Osteoblast (primary cell): ENCODE data around the gene GATD1. TPM values are rescaled to one million over a fixed set of nuclear protein-coding genes. Genes with fewer than 3 reads are reported as not detected.
A peak's percentile ranks its signal among the peaks of the same experiment; 100 is the strongest.

ENCODE experiments used
- DNase-seq: peaks from one replicate; pipeline ENCODE4 v3.0.0; 2011; ENCODE audit warnings: low spot score, mixed read lengths; ENCODE audit not compliant: insufficient read length; ENCODE audit errors: missing footprints
- H2AFZ ChIP-seq: 2 replicates; pipeline ENCODE4 v1.6.0; 2011; ENCODE audit warnings: mild to moderate bottlenecking, low read length
- H3K27ac ChIP-seq: 2 replicates; pipeline ENCODE4 v1.5.1; 2011; ENCODE audit warnings: mild to moderate bottlenecking, low read depth, low read length, moderate library complexity
- H3K27me3 ChIP-seq: 2 replicates; pipeline ENCODE4 v1.6.0; 2012; ENCODE audit warnings: mild to moderate bottlenecking, control low read depth, inconsistent platforms, low read length, moderate library complexity; ENCODE audit not compliant: insufficient read depth
- H3K36me3 ChIP-seq: 2 replicates; pipeline ENCODE4 v1.5.1; 2011; ENCODE audit warnings: mild to moderate bottlenecking, low read length, control low read depth, moderate library complexity; ENCODE audit not compliant: insufficient read depth
- H3K4me1 ChIP-seq: 2 replicates; pipeline ENCODE4 v1.5.1; 2011; ENCODE audit warnings: mild to moderate bottlenecking, low read length, control low read depth, moderate library complexity; ENCODE audit not compliant: insufficient read depth
- H3K4me2 ChIP-seq: 2 replicates; pipeline ENCODE4 v1.6.0; 2011; ENCODE audit warnings: mild to moderate bottlenecking, low read length; ENCODE audit not compliant: insufficient read depth
- H3K4me3 ChIP-seq: fragments of 200-600 bp; sonication (generic); 3 replicates; pipeline ENCODE4 v1.5.1; 2012; ENCODE audit warnings: mild to moderate bottlenecking, low read length, inconsistent platforms; ENCODE audit not compliant: insufficient read depth
- H3K79me2 ChIP-seq: 2 replicates; pipeline ENCODE4 v1.6.0; 2012; ENCODE audit warnings: mild to moderate bottlenecking, low read length, control low read depth, inconsistent platforms; ENCODE audit not compliant: insufficient read depth
- H3K9me3 ChIP-seq: 2 replicates; pipeline ENCODE4 v1.5.1; 2011; ENCODE audit warnings: low read depth, low read length, control low read depth
- H4K20me1 ChIP-seq: 2 replicates; pipeline ENCODE4 v1.6.0; 2012; ENCODE audit warnings: mild to moderate bottlenecking, low read length, control low read depth; ENCODE audit not compliant: insufficient read depth
- CTCF ChIP-seq: IDR thresholded peaks from 2 replicates; pipeline ENCODE4 v1.5.1; 2011; ENCODE audit warnings: mild to moderate bottlenecking, low read depth, low read length, moderate library complexity; ENCODE audit errors: extremely low read depth
- total RNA-seq: library from RNA; depleted of rRNA; stranded (reverse); fragments of >200 nt; gene quantifications from 2 replicates; pipeline ENCODE4 v1.2.3, GENCODE V29; 2012

The GATD1 gene, protein sequence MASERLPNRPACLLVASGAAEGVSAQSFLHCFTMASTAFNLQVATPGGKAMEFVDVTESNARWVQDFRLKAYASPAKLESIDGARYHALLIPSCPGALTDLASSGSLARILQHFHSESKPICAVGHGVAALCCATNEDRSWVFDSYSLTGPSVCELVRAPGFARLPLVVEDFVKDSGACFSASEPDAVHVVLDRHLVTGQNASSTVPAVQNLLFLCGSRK
- total RNA-seq = 31.5 and 37.3 TPM in 2 replicates

- Histone ChIP-seq H3K27ac (peak within 1 kb of the TSS; percentile 48), H3K4me1 (peaks cover 20% of the 10 kb centered on the region), H3K4me3 (peak within 1 kb of the TSS; percentile 88), H3K4me2 (peak within 1 kb of the TSS; percentile 91), H4K20me1 (peaks cover 54% of the 10 kb centered on the region), H3K9me3 (no peaks in the 10 kb centered on the region), H3K36me3 (peaks cover 27% of the 10 kb centered on the region), H2AFZ (peak within 1 kb of the TSS; percentile 65), H3K79me2 (peaks cover 80% of the 10 kb centered on the region), H3K27me3 (no peaks in the 10 kb centered on the region)
- peak; percentile 100 for DNase-seq
- no peak for TF ChIP-seq CTCF
Observed at GRCh38 chr11:777288-778255, at the start of gene GATD1. Gene GATD1, minus strand, starts transcription at chr11:777487. Its CDS starts 25 bp downstream, at chr11:777462.

DNA sequence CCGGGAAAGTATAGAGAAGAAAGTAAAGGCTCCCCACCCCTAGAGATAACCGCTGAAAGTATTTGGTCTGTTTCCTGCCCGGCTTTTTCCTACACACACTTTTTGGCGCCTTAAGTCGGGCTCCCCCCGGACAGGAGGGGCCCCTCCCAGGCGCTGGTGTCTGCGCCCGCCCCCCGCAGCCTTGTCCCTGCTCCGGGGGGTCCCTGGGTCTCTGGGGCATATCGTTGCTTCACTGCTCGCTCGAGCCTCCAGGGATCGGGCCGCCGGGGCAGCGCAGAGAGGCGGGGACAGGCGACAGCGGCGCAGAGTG lies 49.5 kb upstream of the GATD1 start:
- Histone ChIP-seq H3K4me3 (peak overlapping the region; percentile 58), H2AFZ (no peak overlapping the region), H3K27me3 (no peaks in the 10 kb centered on the region), H3K4me2 (peak overlapping the region; percentile 58), H3K4me1 (peaks cover 35% of the 10 kb centered on the region), H3K9me3 (no peaks in the 10 kb centered on the region), H3K36me3 (peaks cover 13% of the 10 kb centered on the region), H4K20me1 (peaks cover 31% of the 10 kb centered on the region), H3K79me2 (peaks cover 8% of the 10 kb centered on the region), H3K27ac (no peak overlapping the region)
- no peak for DNase-seq
- TF ChIP-seq CTCF = no peak

GRCh38 chr11:826227-826621 lies 48.9 kb upstream of the GATD1 start:
- H2AFZ ChIP-seq = no peak overlapping the region
- TF ChIP-seq CTCF = no peak

More at GRCh38 chr11:826227-826621, 48.9 kb upstream of the GATD1 start:
- Histone ChIP-seq H3K79me2 (peaks cover 14% of the 10 kb centered on the region), H3K4me3 (no peak overlapping the region), H3K27ac (no peak overlapping the region), H4K20me1 (peaks cover 32% of the 10 kb centered on the region), H3K36me3 (peaks cover 13% of the 10 kb centered on the region), H3K27me3 (no peaks in the 10 kb centered on the region), H3K4me1 (peaks cover 35% of the 10 kb centered on the region), H3K9me3 (no peaks in the 10 kb centered on the region), H3K4me2 (no peak overlapping the region)
- DNase-seq = no peak
